ENCODE measurements around the gene SLC31A1. TPM values are rescaled to one million over a fixed set of nuclear protein-coding genes. Genes with fewer than 3 reads are reported as not detected.

Gene SLC31A1
- total RNA-seq, 1 experiment from 2014 or later: 17.6 TPM

DNA sequence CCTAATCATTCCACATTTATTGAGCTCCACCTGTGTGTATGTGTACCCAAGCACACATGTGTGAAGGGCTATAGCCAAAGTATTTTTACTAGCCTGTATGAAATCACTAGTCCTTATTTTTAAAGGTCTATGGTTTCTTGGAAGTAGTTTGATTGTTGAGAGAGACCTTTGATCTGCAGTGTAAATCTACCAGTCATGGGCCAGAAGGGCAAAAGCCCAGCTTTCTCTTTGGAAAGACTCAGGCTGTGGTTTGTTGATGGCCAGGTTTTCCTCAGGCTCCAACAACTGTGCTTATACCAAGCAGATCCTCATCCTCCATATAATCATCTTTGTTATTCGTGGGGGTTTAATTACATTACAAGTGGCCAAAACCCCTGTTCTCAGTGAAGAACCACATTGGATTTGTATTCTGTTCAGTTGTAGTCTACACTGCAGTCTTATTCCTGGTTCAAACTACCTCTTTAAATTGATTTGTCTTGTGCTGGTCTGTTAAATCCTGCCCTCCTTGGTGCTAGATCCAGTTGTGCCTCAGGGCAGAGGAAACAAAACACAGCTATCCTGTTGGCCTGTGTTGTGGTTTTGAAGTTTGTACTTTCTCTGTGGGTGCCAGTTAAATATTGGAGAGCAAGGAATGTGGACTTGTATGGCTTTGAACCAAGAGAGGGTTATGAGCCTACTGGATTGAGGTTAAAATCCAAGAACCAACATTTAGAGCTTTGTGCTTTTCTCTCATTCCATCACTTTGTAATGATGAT lies 40.8 kb downstream of the SLC31A1 start:
- Histone ChIP-seq H3K27ac (ENCODE audit: low read length) (no peak overlapping the region), H3K9me3 (ENCODE audit: control insufficient read depth, insufficient read depth, low read depth, low read length) (no peaks in the 10 kb centered on the region), H3K27me3 (ENCODE audit: control insufficient read depth, insufficient read depth, low read length) (no peaks in the 10 kb centered on the region), H3K4me3 (ENCODE audit: low read depth in 2 of 2, low read length in 2 of 2) (no peak overlapping the region), H3K4me1 (ENCODE audit: control insufficient read depth, insufficient read depth, low read length) (no peaks in the 10 kb centered on the region), H3K36me3 (ENCODE audit: control insufficient read depth, insufficient read depth, low read length) (no peaks in the 10 kb centered on the region; the same call in 1 of the 2 replicates)
- ChIA-PET CTCF (no interaction called here), POLR2A (no interaction called here)
- no TSS peak for BruUV-seq (replicated peaks)
- ATAC-seq: no peak
- in situ Hi-C loops (cut with HindIII; ENCODE audit: low pct_unique_long_range_greater_than_20kb, low sequenced_read_pairs): no loop called here
- no peak for DNase-seq (ENCODE audit: low read depth, low spot score)
- no peak for TF ChIP-seq CTCF (IDR thresholded peaks at IDR 0.05)
- TF ChIP-seq, protein P1, sequence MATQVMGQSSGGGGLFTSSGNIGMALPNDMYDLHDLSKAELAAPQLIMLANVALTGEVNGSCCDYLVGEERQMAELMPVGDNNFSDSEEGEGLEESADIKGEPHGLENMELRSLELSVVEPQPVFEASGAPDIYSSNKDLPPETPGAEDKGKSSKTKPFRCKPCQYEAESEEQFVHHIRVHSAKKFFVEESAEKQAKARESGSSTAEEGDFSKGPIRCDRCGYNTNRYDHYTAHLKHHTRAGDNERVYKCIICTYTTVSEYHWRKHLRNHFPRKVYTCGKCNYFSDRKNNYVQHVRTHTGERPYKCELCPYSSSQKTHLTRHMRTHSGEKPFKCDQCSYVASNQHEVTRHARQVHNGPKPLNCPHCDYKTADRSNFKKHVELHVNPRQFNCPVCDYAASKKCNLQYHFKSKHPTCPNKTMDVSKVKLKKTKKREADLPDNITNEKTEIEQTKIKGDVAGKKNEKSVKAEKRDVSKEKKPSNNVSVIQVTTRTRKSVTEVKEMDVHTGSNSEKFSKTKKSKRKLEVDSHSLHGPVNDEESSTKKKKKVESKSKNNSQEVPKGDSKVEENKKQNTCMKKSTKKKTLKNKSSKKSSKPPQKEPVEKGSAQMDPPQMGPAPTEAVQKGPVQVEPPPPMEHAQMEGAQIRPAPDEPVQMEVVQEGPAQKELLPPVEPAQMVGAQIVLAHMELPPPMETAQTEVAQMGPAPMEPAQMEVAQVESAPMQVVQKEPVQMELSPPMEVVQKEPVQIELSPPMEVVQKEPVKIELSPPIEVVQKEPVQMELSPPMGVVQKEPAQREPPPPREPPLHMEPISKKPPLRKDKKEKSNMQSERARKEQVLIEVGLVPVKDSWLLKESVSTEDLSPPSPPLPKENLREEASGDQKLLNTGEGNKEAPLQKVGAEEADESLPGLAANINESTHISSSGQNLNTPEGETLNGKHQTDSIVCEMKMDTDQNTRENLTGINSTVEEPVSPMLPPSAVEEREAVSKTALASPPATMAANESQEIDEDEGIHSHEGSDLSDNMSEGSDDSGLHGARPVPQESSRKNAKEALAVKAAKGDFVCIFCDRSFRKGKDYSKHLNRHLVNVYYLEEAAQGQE (IDR thresholded peaks at IDR 0.05; ENCODE audit: insufficient read depth in 1 of 2, low read depth in 2 of 2, low read length in 1 of 2): no peak
- no peak for TF ChIP-seq TCF7L2 (IDR thresholded peaks at IDR 0.05; ENCODE audit: low read depth, low read length)
- TF ChIP-seq SIN3A (IDR thresholded peaks at IDR 0.05; ENCODE audit: borderline replicate concordance, insufficient read depth, low read depth, low read length): no peak
- no peak for TF ChIP-seq POLR2AphosphoS5 (IDR thresholded peaks at IDR 0.05; ENCODE audit: low read depth, low read length)
- intact Hi-C loops (cut with micrococcal nuclease; ENCODE audit: unreplicated experiment): no loop called here

- CTCF ChIA-PET: no interaction called here
- POLR2A ChIA-PET: no interaction called here
- no peak for DNase-seq (ENCODE audit: low read depth, low spot score)
- in situ Hi-C loops (cut with HindIII; ENCODE audit: low pct_unique_long_range_greater_than_20kb, low sequenced_read_pairs): no loop called here
- no peak for ATAC-seq
- Histone ChIP-seq H3K36me3 (ENCODE audit: control insufficient read depth, insufficient read depth, low read length) (peaks cover 8% of the 10 kb centered on the region; the same call in 1 of the 2 replicates), H3K4me3 (ENCODE audit: low read depth in 2 of 2, low read length in 2 of 2) (no peak overlapping the region), H3K27me3 (ENCODE audit: control insufficient read depth, insufficient read depth, low read length) (no peaks in the 10 kb centered on the region), H3K9me3 (ENCODE audit: control insufficient read depth, insufficient read depth, low read depth, low read length) (no peaks in the 10 kb centered on the region), H3K27ac (ENCODE audit: low read length) (no peak overlapping the region), H3K4me1 (ENCODE audit: control insufficient read depth, insufficient read depth, low read length) (no peaks in the 10 kb centered on the region)
- no peak for TF ChIP-seq TCF7L2 (IDR thresholded peaks at IDR 0.05; ENCODE audit: low read depth, low read length)
- TF ChIP-seq SIN3A (IDR thresholded peaks at IDR 0.05; ENCODE audit: borderline replicate concordance, insufficient read depth, low read depth, low read length): no peak
- TF ChIP-seq CTCF (IDR thresholded peaks at IDR 0.05): no peak
- TF ChIP-seq, protein P1 (IDR thresholded peaks at IDR 0.05; ENCODE audit: insufficient read depth in 1 of 2, low read depth in 2 of 2, low read length in 1 of 2): no peak
- no peak for TF ChIP-seq POLR2AphosphoS5 (IDR thresholded peaks at IDR 0.05; ENCODE audit: low read depth, low read length)
- BruUV-seq (replicated peaks): no TSS peak
- intact Hi-C loops (cut with micrococcal nuclease; ENCODE audit: unreplicated experiment): no loop called here
These were observed 44.8 kb downstream of the SLC31A1 start for GRCh38 chr9:113266174-113266573.

All from Panc1 (cell line).